ENCODE data around the gene CLDN6. TPM values are rescaled to one million over a fixed set of nuclear protein-coding genes. Genes with fewer than 3 reads are reported as not detected.

CLDN6 gene
- total and polyA plus RNA-seq, 3 experiments from 2014 or later, result not detected

- Mint-ChIP-seq H3K36me3 (peaks cover 0 to 22% (median 3%) of the 10 kb centered on the region in 3 donors), H3K4me1 (peaks cover 46 to 66% (median 49%) of the 10 kb centered on the region in 3 donors), H3K4me3 (no peak overlapping the region), H3K9me3 (peaks cover 0 to 2% (median 0%) of the 10 kb centered on the region in 5 donors), H3K27me3 (peaks cover 5 to 8% of the 10 kb centered on the region in 2 donors), H3K27ac (peak overlapping the region in 2 of 8 donors; percentile 11 to 73)
- POLR2A ChIA-PET, result interaction anchor here (1.6 kb wide), 1 partner anchor 22 kb away, joined by 4 read pairs; no protein-coding TSS in a partner anchor
- CTCF ChIA-PET, result interaction anchor here (1.1 to 17.8 kb wide), 5 partner anchors 9 to 103 kb away, joined by 3 to 289 read pairs (median 5); partner anchors contain the start of gene CLDN9
- no peak overlapping the region for H3K4me3 ChIP-seq (ENCODE audit: low read length)
- DNase-seq, result no peak
- peaks cover 52% of the 10 kb centered on the region for H3K4me1 ChIP-seq (ENCODE audit: insufficient read depth, low read length)
- H3K9me3 ChIP-seq (ENCODE audit: low read length), result no peaks in the 10 kb centered on the region
- peaks cover 6% of the 10 kb centered on the region for H3K27me3 ChIP-seq (ENCODE audit: insufficient read depth, low read length, poor library complexity, severe bottlenecking)
- peaks cover 7% of the 10 kb centered on the region for H3K36me3 ChIP-seq (ENCODE audit: insufficient read depth, low read length)
- no peak overlapping the region for H3K27ac ChIP-seq (ENCODE audit: low read depth, low read length)
Measured at GRCh38 chr16:3026003-3026378, 8.0 kb upstream of the CLDN6 start.

- H3K36me3 ChIP-seq (ENCODE audit: insufficient read depth, low read length), result peaks cover 7% of the 10 kb centered on the region
Measured at GRCh38 chr16:3025032-3026002, 7.3 kb upstream of the CLDN6 start.

GRCh38 chr16:3023669-3024478 lies 5.9 kb upstream of the CLDN6 start, which contains the start of the genes HCFC1R1 and THOC6:
TSS of gene HCFC1R1 (minus strand) at chr16:3023942. CDS start at chr16:3023941, 1 bp downstream.
TSS of gene THOC6 (plus strand) at chr16:3024035. CDS start at chr16:3024327, 292 bp downstream.
- CTCF ChIA-PET, result interaction anchor here (0.9 to 17.8 kb wide), 8 partner anchors 6 to 67 kb away, joined by 3 to 289 read pairs (median 4); partner anchors contain the start of gene CLDN9
- Histone ChIP-seq H3K27me3 (ENCODE audit: insufficient read depth, low read length, poor library complexity, severe bottlenecking) (peaks cover under 1% of the 10 kb centered on the region), H3K36me3 (ENCODE audit: insufficient read depth, low read length) (peaks cover 7% of the 10 kb centered on the region), H3K4me3 (ENCODE audit: low read length) (peak within 1 kb of the TSS; percentile 88), H3K4me1 (ENCODE audit: insufficient read depth, low read length) (peaks cover 46% of the 10 kb centered on the region), H3K27ac (ENCODE audit: low read depth, low read length) (peak within 1 kb of the TSS; percentile 88), H3K9me3 (ENCODE audit: low read length) (no peaks in the 10 kb centered on the region)
- H3K36me3 Mint-ChIP-seq, result peaks cover 0 to 22% (median 3%) of the 10 kb centered on the region in 3 donors
- H3K9me3 Mint-ChIP-seq, result peaks cover 0 to 2% (median 0%) of the 10 kb centered on the region in 5 donors
- H3K27ac Mint-ChIP-seq, result peak within 1 kb of the TSS; percentile 78 to 97 (median 96)
- DNase-seq, result peak; percentile 91 to 97 (median 94)
- H3K4me1 Mint-ChIP-seq, result peaks cover 42 to 66% (median 48%) of the 10 kb centered on the region in 3 donors
- peaks cover 0 to 3% of the 10 kb centered on the region in 2 donors for H3K27me3 Mint-ChIP-seq
- peak within 1 kb of the TSS; percentile 87 to 98 (median 93) for H3K4me3 Mint-ChIP-seq
- POLR2A ChIA-PET, result interaction anchor here (1.9 kb wide), 1 partner anchor 111 kb away, joined by 7 read pairs; the partner anchor contains the start of gene ZNF213

More at GRCh38 chr16:3025032-3026002, 7.3 kb upstream of the CLDN6 start:
- ChIA-PET POLR2A (interaction anchor here (0.6 to 0.7 kb wide), 2 partner anchors 144 to 418 kb away, joined by 3 to 6 read pairs; partner anchors contain the start of gene NAA60), CTCF (interaction anchor here (0.7 to 17.8 kb wide), 8 partner anchors 9 to 104 kb away, joined by 3 to 289 read pairs (median 4); partner anchors contain the start of gene CLDN9)
- peaks cover 53% of the 10 kb centered on the region for H3K4me1 ChIP-seq (ENCODE audit: insufficient read depth, low read length)
- Mint-ChIP-seq H3K4me1 (peaks cover 50 to 72% (median 52%) of the 10 kb centered on the region in 3 donors), H3K36me3 (peaks cover 0 to 22% (median 3%) of the 10 kb centered on the region in 3 donors), H3K4me3 (peak overlapping the region in 1 of 7 donors; percentile 22), H3K27ac (peak overlapping the region in 1 of 8 donors; percentile 11), H3K27me3 (peaks cover 5 to 8% of the 10 kb centered on the region in 2 donors), H3K9me3 (peaks cover 0 to 2% (median 0%) of the 10 kb centered on the region in 5 donors)
- no peaks in the 10 kb centered on the region for H3K9me3 ChIP-seq (ENCODE audit: low read length)
- DNase-seq, result no peak
- no peak overlapping the region for H3K4me3 ChIP-seq (ENCODE audit: low read length)
- no peak overlapping the region for H3K27ac ChIP-seq (ENCODE audit: low read depth, low read length)
- H3K27me3 ChIP-seq (ENCODE audit: insufficient read depth, low read length, poor library complexity, severe bottlenecking), result peaks cover 6% of the 10 kb centered on the region

- peak in 1 of 5 donors; percentile 39 for DNase-seq
- peaks cover 0 to 3% of the 10 kb centered on the region in 2 donors for H3K27me3 Mint-ChIP-seq
Measured at GRCh38 chr16:3023415-3023668, 5.4 kb upstream of the CLDN6 start.

GRCh38 chr16:3022684-3023414 lies 4.9 kb upstream of the CLDN6 start:
- H3K27me3 ChIP-seq (ENCODE audit: insufficient read depth, low read length, poor library complexity, severe bottlenecking), result no peaks in the 10 kb centered on the region
- Mint-ChIP-seq H3K27ac (peak overlapping the region; percentile 78 to 93 (median 86)), H3K4me3 (peak overlapping the region; percentile 87 to 98 (median 93)), H3K27me3 (peaks cover 0 to 2% of the 10 kb centered on the region in 2 donors), H3K36me3 (peaks cover 0 to 22% (median 3%) of the 10 kb centered on the region in 3 donors), H3K9me3 (no peaks in the 10 kb centered on the region), H3K4me1 (peaks cover 42 to 64% (median 45%) of the 10 kb centered on the region in 3 donors)
- H3K4me3 ChIP-seq (ENCODE audit: low read length), result peak overlapping the region; percentile 88
- no peak for DNase-seq
- ChIA-PET CTCF (interaction anchor here (0.5 to 17.8 kb wide), 9 partner anchors 7 to 107 kb away, joined by 3 to 289 read pairs (median 4); partner anchors contain the start of gene CLDN9), POLR2A (interaction anchor here (0.5 to 1.9 kb wide), 4 partner anchors 19 to 128 kb away, joined by 3 to 7 read pairs (median 4); partner anchors contain the start of gene ZNF213)
- peak overlapping the region; percentile 88 for H3K27ac ChIP-seq (ENCODE audit: low read depth, low read length)
- H3K9me3 ChIP-seq (ENCODE audit: low read length), result no peaks in the 10 kb centered on the region
- H3K36me3 ChIP-seq (ENCODE audit: insufficient read depth, low read length), result peaks cover 7% of the 10 kb centered on the region
- H3K4me1 ChIP-seq (ENCODE audit: insufficient read depth, low read length), result peaks cover 47% of the 10 kb centered on the region

More at GRCh38 chr16:3023415-3023668, 5.4 kb upstream of the CLDN6 start:
- Mint-ChIP-seq H3K4me1 (peaks cover 42 to 64% (median 47%) of the 10 kb centered on the region in 3 donors), H3K4me3 (peak overlapping the region; percentile 87 to 98 (median 93)), H3K9me3 (peaks cover 0 to 2% (median 0%) of the 10 kb centered on the region in 5 donors), H3K27ac (peak overlapping the region; percentile 78 to 97 (median 88)), H3K36me3 (peaks cover 0 to 22% (median 3%) of the 10 kb centered on the region in 3 donors)
- H3K27ac ChIP-seq (ENCODE audit: low read depth, low read length), result peak overlapping the region; percentile 88
- H3K9me3 ChIP-seq (ENCODE audit: low read length), result no peaks in the 10 kb centered on the region
- peak overlapping the region; percentile 88 for H3K4me3 ChIP-seq (ENCODE audit: low read length)
- H3K4me1 ChIP-seq (ENCODE audit: insufficient read depth, low read length), result peaks cover 43% of the 10 kb centered on the region
- H3K36me3 ChIP-seq (ENCODE audit: insufficient read depth, low read length), result peaks cover 7% of the 10 kb centered on the region
- no peaks in the 10 kb centered on the region for H3K27me3 ChIP-seq (ENCODE audit: insufficient read depth, low read length, poor library complexity, severe bottlenecking)
- ChIA-PET POLR2A (interaction anchor here (0.5 to 1.9 kb wide), 3 partner anchors 21 to 127 kb away, joined by 3 to 7 read pairs (median 4); partner anchors contain the start of gene ZNF213), CTCF (interaction anchor here (0.5 to 17.8 kb wide), 8 partner anchors 6 to 106 kb away, joined by 3 to 289 read pairs (median 5); partner anchors contain the start of gene CLDN9)

GRCh38 chr16:3022208-3022683 lies 4.3 kb upstream of the CLDN6 start:
- H3K36me3 Mint-ChIP-seq, result peaks cover 0 to 21% (median 3%) of the 10 kb centered on the region in 3 donors
- H3K27me3 ChIP-seq (ENCODE audit: insufficient read depth, low read length, poor library complexity, severe bottlenecking), result no peaks in the 10 kb centered on the region
- no peaks in the 10 kb centered on the region for H3K9me3 Mint-ChIP-seq
- H3K4me1 ChIP-seq (ENCODE audit: insufficient read depth, low read length), result peaks cover 47% of the 10 kb centered on the region
- peaks cover 7% of the 10 kb centered on the region for H3K36me3 ChIP-seq (ENCODE audit: insufficient read depth, low read length)
- H3K9me3 ChIP-seq (ENCODE audit: low read length), result no peaks in the 10 kb centered on the region
- H3K4me3 ChIP-seq (ENCODE audit: low read length), result no peak overlapping the region
- CTCF ChIA-PET, result interaction anchor here (1.0 to 17.8 kb wide), 5 partner anchors 7 to 108 kb away, joined by 3 to 289 read pairs (median 7); partner anchors contain the start of gene CLDN9
- H3K27me3 Mint-ChIP-seq, result peaks cover 0 to 2% of the 10 kb centered on the region in 2 donors
- peak in 4 of 5 donors; percentile 50 to 88 (median 72) for DNase-seq
- POLR2A ChIA-PET, result interaction anchor here (1.0 to 1.2 kb wide), 2 partner anchors 18 to 128 kb away, joined by 3 to 4 read pairs; no protein-coding TSS in a partner anchor
- peaks cover 42 to 61% (median 42%) of the 10 kb centered on the region in 3 donors for H3K4me1 Mint-ChIP-seq
- H3K4me3 Mint-ChIP-seq, result peak overlapping the region; percentile 43 to 98 (median 93)
- H3K27ac ChIP-seq (ENCODE audit: low read depth, low read length), result peak overlapping the region; percentile 61
- peak overlapping the region; percentile 61 to 93 (median 86) for H3K27ac Mint-ChIP-seq
